CD4-positive, alpha-beta T cell treated with Interleukin-12 subunit alpha and Interleukin-12 subunit beta, for 1 hour (primary cell): ENCODE measurements around the gene CRTAP.
"Not testable (repeated sequence)": the region's sequence is repeated elsewhere in the genome, so short reads cannot be mapped to it uniquely, and the experiment has no call there.

Experiments used
- DNase-seq: peaks from one replicate; pipeline ENCODE4 v3.0.0-alpha.2; 2020

CRTAP gene

DNA sequence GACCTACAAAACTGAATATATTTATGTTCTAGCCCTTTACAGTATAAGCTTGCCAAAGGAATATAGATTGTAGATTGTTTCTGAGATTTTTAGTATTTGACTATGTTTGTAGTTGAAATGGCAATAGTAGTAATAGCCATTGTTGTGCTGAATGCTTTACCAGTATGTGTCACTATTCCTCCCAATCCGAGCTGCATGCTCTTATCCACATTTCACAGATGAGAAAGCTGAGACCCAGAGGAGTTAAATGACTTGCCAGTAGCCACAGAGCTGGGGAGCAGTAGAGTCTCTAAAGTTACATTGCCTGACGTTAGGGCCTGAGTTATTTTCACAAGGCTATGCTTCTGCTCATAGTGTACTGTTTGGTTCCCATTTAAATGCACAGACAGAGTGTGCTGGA, 13.6 kb upstream of the CRTAP start:
- DNase-seq, result no peak

DNA sequence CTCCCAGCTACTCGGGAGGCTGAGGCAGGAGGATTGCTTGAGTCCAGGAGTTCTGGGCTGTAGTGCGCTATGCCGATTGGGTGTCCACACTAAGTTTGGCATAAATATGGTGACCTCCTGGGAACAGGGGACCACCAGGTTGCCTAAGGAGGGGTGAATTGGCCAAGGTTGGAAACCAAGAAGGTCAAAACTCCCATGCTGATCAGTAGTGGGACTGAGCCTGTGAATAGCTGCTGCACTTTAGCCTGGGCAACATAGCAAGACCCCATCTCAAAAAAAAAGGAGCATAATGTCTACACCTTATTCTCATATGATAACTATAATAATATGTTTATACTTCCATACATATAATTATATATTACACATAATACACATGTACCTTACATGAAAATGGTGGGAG, 10.8 kb upstream of the CRTAP start:
- DNase-seq, result no peak

DNA sequence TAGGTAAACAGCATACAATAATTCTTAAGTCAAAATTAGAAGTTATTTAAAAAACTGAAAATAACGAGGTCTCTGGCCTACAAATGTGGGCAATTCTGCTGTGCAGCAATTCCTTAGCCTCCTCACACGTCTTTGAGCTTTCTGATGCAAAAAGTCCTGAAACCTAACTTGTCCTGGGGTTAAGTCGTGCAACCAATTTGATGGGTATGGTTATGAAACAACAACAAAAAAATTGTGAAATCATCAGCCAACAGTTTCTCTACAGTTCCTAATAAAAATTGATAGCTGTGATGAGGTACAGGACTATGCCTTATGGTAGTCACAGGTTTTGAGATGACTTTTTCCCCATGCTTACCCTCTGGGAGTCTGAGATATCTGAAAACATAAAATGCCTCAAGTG, 10.3 kb upstream of the CRTAP start:
- no peak for DNase-seq

DNA sequence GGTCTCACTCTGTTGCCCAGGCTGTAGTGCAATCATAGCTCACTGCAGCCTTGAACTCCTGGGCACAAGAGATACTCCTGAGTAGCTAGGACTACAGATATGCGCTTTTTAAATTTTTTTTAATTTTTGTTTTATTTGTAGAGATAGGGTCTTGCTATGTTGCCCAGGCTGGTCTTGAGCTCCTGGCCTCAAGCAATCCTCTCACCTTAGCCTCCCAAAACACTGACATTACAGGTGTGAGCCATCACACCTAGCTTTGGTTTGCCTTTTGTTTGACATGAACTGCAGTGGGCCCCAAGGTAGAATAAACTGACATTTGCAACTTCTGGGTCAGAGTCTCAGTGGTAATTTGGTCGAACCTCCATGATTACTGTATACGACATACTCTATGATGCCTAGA, 9.0 kb upstream of the CRTAP start:
- DNase-seq, result no peak

DNA sequence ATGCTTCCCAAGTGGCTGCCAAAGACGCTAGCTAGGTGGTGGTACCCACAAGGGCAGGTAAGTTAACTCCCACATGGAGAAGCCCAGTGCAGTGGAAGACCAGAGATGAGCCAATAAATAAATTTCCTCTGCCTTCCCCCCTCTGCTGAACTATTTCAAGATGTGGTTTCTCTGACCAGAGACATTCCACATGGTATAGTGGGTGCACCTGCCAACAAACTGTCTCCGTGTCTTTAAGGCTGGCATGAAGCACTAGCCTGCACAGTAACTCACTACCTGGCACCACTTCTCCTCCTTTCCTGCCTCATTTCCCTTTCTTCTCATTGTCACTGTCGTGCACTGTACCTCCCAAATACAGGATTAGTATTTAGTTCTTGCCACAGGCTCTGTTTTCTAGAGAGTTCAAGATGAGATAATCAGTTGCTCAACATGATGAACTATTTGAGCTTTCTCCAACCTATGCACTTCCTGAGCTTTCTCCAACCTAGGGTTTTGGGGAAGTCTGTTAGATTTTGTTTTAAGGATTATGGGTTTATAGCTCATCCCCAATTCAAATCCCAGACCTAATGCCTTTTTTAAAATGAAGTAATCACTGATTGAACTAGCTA, 8.4 kb upstream of the CRTAP start:
- DNase-seq, result no peak

DNA sequence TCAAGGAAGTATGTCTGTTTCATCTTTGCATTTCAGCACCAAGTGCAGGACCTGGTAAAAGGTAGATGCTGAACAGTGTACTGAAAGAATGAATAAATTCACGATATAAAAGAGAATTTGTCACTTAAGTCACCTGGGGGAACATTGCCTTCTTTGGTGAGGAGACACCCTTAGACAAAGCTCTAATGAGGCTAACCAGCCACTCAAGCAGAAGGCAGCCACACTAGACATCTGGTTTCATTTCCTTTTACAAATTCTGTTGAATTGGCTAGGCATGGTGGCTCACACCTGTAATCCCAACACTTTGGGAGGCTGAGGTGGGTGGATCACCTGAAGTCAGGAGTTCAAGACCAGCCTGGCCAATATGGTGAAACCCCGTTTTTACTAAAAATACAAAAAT, 7.0 kb upstream of the CRTAP start:
- not testable (repeated sequence) for DNase-seq

DNA sequence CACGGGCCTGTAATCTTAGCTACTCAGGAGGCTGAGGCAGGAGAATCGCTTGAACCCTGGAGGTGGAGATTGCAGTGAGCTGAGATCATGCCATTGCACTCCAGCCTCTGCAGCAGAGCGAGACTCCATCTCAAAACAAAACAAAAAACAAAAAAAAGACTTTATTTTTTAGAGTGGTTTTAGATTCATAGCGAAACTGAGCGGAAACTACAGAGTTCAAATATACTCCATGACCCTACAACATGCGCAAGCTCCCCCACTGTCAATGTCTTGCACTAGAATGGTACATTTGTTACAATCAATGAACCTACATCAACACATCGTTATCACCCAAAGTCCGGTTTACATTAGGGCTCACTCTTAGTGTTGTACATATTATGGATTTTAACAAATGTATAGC, 2.2 kb upstream of the CRTAP start:
- no peak for DNase-seq

DNA sequence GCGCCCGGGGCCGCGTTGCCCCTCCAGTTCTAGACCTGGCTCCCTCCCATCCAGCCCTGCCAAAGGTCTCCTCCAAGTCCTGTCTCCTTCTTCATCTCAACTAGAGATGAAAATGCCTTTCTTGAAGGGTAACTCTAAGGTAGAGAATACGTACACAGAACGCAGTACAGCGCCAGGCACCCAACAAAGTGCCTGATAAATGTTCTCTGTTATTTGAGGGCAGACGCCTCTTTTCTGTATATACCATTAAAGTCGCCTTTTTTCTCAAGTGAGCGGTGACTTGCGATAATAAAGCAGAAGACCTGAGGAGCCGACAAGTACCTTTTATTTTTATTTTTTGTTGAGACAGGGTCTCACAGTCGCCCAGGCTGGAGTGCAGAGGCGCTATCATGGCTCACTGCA, 809 bp downstream of the CRTAP start:
- DNase-seq, result no peak

DNA sequence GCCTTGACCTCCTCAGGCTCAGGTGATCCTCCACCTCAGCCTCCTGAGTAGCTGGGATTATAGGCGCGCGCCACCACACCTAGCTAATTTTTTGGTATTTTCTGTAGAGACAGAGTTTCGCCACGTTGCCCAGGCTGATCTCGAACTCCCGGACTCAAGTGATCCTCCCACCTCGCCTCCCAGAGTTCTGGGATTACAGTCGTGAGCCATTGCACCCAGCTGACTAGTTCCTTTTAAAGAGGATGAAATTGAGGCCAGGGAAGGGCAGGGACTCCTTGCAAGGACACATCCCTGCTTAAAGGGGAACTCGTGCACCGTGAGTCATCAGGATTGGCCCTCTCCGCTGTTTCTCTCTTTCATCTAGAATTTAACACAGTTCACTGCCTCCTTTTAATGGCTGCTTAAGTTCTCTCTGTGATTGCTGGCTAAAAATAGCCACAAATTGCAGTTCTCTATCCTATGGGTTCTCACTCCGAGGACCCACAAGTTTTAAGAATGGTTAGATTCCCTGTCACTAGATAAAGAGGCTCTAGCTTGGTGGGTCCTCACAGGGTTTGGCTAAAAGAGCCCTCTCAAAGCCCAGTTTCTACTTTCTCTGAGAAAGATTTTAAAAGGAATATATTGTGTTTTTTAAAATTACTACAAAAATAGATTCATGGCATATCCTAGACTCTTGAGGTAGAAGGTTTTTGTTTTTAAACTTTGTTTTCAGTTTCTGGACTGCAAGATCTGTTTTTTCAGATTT, 1.4 kb downstream of the CRTAP start:
- DNase-seq, result peak; percentile 26

DNA sequence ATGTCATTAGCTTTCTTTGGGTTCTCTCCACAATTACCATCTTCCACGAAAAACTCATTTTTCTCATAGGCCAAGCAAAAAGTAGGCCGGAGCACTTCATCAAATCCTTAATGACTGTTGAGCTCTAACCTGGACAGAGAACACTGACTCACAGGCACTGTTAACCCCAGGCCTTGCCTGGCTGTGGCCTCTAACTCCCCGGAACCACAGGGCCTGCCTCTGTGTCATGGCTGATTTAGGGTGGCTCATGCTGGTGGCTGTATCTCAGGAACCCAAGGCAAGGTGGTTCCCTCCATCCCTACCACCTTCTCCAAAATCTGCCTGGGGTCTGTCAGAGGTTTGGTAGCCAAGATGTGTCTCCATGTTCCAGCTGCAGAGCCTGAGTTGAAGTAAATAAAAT, 3.6 kb downstream of the CRTAP start:
- DNase-seq, result no peak

DNA sequence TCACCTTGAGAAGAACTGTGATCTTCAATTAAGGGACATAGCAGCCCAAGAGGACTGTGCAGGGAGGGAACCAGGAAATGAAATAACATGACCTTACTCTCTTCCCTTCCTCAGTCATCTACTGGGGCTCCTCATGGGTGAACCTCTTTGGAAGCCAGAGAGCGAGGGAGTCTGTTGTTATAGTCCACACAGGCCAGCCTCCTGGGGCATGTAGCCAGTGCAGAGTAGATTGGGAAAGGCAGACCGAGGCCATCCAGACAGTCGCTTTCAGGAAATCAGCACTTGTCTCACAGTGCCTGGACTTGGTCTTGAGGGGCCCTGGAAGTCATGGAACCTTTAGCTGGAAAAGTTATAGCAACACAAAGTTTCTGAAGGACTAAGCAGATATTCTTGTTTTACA, 6.1 kb downstream of the CRTAP start:
- DNase-seq, result no peak

DNA sequence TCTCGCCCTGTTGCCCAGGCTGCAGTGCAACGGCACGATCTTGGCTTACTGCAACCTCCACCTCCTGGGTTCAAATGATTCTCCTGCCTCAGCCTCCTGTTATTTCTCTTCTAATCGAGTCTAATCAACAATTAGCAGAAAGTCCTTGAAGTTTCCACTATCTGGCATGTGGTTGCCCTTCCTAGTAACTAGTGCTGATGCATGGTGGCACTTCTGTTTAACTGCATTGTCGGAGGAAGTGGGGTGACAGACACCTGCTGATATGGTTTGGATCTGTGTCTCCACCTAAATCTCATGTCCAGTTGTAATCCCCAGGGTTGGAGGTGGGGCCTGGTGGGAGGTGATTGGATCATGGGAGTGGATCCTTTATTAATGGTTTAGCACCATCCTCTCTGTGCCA, 9.2 kb downstream of the CRTAP start:
- no peak for DNase-seq

DNA sequence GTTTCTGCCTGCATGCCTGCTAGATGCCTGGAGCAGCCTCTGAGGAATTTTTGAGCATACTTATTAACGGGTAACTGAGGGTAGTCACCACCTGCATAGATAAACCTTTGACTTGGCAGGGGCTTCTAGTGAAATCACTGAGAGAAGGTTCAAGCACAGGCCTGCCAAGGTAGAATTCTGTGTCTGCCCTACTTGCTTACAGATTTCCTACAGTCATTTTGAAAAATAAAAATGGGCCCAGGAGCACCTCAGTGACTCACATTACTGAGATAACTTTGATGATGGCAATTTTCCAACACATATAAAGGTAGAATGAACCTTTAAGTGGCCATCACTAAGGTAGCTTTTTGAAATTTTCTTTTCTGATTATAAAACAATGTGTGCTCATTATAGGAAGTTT, 10.8 kb downstream of the CRTAP start:
- no peak for DNase-seq

DNA sequence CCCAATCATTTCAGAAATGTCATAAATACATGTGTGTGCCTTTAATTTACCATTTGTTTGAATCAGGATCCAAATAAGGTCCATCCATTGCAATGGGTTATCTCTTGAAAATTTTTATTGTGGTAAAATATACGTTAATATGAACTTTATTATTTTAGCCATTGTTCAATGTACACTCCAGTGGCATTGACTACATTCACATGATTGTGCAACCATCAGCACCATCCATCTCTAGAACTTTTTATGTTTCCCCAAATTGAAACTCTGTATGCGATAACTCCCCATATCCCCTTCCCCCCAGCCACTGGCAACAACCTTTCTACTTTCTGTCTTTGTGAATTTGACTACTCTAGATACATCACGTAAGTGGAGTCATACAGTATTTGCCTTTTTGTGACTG, 12.0 kb downstream of the CRTAP start:
- DNase-seq, result no peak

DNA sequence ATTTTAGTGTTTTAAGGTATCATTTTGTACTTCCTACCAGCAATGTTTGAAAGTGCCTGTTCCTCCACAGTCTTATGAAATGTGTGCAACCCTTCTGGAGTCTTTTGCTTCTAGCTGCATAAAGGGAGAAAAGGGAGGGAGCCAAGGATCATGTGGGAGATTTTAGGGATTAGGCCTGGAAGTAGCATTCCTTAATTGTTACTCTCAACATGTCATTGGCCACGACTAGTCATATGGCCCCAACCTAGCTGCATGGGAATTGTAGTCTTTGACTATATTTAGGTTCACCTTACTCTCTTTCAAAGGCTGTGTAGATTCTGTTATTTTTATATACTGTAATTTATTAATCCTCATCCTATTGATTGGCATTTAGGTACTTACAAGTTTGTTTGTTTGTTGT, 14.9 kb downstream of the CRTAP start:
- DNase-seq, result no peak

DNA sequence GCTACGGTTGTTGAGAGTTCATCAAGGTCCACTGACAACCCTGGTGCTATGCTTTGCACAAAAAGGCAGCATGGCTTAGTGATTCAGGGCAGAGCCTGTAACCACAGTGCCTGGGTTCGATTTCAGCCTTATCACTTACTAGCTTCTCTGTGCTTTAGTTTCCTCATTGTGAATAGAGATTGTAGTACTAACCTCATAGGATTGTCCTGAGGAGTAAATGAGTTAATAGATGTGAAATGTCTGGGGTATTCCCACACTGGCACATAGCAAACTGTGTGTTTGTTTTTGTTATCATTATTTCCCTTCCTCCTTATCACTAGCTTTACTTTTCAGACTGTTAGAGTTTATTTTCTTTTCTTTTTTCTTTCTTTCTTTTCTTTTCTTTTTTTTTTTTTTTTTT, 16.3 kb downstream of the CRTAP start:
- no peak for DNase-seq

DNA sequence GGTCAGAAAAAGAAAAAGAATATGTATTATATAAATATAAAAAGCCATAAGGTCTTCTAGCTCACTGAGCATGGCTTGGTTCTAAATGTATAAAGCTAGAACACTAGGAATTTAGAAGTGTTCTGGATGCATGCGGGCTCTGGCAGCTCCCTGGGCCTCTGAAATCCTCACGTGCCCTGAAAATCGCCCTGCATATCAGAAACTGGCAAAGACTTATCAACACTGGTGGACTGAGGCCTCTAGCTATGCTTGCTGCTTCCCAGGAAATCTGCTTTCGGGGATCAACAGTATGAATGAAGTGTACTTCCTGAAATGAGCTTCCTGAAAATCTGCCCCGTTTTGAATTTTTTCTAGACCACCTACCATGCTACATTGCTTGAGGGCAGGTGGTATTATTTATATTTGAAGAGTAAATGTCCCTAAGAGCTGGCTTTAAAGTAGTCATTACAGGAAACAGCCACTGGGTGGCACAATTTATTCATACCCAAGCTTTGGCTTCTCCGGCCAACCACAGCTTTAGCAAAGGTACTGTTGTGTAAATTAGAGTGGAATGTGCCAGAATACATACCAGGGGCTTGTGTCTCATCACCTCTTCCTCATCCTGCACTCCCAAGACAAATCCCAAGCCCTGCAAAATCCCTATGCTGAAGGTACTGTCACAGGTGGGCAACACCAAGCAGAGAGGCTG, 17.7 kb downstream of the CRTAP start:
- peak; percentile 58 for DNase-seq

DNA sequence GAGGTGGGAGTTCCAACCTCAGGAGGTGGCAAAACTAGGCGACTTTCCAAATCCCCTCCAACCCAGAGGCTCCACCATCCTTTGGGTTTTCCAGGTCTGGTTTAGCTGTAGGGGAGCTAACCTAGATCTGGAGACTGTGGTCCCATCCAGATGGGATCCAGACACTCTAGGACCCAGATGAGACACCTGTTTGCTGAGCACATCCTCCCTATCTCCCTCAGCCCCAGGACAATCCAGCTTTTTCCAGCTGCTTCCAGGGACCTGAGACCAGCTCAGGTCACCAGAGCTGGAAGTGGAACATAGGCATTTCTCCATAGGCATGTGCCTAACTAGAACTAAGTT, 18.2 kb downstream of the CRTAP start:
- DNase-seq, result no peak

DNA sequence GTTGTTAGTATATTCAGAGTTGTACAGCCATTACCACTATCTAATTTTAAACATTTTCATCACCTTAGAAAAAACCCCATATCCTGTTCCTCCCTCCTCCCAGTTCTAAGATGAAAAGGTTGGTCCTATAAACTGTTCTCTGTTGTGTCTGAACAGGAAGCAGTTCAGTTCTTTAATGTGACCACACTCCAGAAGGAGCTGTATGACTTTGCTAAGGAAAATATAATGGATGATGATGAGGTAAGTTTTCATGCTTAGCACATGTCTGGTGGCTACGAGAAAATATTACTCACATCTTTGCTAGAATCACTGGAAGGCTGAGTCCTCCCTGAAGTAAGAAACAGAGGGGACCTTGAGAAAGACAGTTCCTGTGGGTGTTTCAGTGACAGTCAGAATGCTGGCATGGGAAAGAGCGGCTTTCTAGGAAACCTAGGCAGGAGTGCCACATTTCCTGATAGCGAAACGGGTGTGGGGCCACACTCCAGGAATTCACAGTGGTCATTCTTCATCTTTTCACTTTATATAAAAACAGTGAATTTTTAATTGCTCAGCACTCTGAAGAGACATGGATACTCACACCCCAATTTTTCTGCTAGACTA, 20.3 kb downstream of the CRTAP start:
- no peak for DNase-seq

DNA sequence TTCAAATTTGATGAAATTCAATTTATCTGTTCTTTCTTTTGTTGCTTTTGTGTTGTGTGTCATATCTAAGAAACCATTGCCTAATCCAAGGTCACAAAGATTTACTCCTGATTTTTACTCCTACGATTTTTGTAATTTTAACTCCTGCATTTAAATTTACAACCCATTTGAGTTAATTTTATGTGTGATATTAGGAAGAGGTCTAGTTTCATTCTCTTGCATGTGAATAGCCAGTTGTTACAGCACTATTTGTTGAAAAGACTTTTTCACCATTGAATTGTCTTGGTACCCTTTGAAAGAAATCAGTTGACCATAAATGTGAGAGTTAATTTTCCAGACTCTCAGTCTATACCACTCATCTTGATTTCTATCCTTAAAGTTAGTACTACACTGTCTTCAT, 23.9 kb downstream of the CRTAP start:
- DNase-seq, result no peak

DNA sequence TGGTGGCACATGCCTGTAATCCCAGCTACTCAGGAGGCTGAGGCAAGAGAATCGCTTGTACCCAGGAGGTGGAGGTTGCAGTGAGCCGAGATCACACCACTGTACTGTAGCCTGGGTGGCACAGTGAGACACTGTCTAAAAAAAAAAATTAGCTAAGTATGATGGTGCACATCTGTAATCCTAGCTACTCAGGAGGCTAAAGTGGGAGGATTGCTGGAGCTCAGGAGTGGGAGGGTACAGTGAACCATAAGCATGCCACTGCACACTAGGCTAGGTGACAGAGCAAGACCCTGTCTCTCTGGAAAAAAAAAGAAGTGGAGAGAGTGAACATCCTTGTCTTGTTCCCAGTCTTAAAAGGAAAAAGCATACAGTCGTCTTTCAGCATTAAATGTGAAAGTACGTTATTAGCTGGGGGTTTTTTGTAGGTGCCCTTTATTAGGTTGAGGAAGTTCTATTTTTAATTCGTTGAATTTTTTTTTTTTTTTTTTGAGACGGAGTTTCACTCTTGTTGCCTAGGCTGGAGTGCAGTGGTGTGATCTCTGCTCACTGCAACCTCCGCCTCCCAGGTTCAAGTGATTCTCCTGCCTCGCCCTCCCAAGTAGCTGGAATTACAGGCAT, 25.3 kb downstream of the CRTAP start:
- not testable (repeated sequence) for DNase-seq

DNA sequence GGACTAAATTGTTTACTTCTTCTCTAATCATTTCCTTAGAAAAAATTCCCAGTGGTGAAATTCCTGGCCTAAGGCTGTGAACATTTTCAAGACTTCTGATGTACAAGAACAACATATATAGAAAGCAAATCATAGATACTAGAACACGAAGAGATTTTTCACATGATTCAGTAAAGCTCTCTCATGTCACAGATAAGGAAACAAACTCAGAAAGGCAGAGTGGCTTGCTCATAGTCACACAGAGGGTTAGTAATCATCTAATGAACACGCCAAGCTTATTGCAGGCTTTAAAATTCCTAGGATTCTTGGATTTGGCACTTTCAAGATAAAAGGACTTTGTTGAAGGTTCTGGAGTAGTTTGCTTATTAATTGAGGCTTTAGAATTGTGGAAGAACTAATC, 26.2 kb downstream of the CRTAP start:
- DNase-seq, result no peak

DNA sequence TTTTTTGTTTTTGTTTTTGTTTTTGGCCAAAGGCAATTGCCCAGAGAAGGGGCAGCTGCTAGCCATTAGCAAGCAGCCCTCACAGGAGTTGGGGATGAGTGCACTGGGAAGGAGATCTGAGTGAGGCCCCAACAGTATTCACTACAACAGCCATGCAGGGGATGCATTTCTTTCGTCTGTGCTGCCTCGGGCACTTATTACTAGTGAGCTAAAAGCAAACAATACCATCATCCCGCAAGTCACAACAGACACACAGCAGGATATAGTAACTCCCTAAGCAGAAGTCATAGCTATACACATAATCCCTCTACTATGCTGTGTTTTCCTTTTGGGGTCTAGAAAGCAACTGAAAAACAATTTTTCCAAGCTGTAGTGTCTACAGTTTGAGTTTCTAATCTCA, 27.2 kb downstream of the CRTAP start:
- DNase-seq, result no peak

DNA sequence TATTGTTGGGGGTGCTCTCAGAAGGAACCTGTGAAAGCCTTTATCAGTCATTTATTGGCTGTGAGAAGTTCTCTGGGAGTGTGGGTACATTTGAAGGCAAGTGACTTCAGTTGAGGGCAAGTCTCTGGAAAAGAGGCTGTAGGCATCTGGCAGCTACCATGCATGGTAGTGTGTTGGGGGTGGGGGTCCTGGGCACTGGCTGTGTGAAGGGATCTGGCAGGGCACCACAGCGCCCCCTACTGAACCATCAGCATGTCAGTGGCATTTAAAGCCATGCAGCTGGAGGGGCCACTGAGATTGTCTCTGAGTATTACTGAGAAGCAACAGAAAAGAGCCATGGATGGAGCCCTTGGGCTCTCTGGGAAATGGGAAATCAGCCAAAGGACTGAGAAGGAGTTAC, 30.6 kb downstream of the CRTAP start:
- DNase-seq, result peak; percentile 20
